C4-2B (cell line): ENCODE results near the gene NOXA1.

ENCODE experiments used
- H3K27ac ChIP-seq: fragments of 450-650 bp; 2 replicates; pipeline ENCODE4 v1.5.1; 2017
- ZFX ChIP-seq: fragments of 450-650 bp; IDR thresholded peaks from 2 replicates; pipeline ENCODE4 v1.6.1; 2017
- TF ChIP-seq, protein P1 (sequence below): fragments of 450-650 bp; conservative IDR thresholded peaks from 2 replicates; pipeline ENCODE4 v1.5.1; 2017; ENCODE audit warnings: mild to moderate bottlenecking

The NOXA1 gene

DNA sequence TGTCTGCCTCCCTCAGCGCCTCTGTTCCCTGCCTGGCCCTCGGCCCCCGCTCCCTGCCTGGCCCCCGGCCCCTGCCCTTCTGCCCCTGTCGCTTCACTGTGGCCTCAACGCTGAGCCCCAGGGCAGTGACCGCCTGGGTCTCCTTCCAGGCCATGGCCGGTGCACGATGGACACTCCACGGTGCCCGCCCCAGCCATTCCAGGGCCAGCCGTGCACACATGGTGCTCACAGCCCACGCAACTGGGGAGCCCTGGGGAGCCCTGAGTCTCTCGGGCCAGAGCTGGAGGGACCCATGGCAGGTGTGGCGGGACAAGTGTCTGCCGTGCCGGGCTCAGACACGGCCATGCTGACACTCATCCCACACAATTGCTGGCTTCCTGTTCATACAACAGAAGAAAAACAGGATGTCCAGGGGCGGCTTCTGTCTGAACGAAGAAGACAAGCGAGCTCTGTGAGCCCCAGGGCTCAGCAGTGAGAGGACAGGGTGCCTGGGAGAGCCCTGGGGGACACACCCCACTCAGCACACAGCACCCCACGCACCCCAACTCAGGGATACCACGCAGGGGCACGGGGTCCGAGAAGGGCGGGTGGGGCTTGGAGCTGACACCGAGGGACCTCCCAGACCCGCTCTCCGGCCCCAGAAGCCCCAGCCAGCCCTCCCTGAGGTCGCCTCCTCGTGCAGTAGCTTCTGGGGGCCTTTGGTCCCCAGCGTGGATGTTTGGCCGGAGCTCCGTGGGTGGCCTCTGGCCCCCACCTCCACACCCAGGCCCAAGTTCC, 35.9 kb upstream of the NOXA1 start:
- TF ChIP-seq, protein P1, sequence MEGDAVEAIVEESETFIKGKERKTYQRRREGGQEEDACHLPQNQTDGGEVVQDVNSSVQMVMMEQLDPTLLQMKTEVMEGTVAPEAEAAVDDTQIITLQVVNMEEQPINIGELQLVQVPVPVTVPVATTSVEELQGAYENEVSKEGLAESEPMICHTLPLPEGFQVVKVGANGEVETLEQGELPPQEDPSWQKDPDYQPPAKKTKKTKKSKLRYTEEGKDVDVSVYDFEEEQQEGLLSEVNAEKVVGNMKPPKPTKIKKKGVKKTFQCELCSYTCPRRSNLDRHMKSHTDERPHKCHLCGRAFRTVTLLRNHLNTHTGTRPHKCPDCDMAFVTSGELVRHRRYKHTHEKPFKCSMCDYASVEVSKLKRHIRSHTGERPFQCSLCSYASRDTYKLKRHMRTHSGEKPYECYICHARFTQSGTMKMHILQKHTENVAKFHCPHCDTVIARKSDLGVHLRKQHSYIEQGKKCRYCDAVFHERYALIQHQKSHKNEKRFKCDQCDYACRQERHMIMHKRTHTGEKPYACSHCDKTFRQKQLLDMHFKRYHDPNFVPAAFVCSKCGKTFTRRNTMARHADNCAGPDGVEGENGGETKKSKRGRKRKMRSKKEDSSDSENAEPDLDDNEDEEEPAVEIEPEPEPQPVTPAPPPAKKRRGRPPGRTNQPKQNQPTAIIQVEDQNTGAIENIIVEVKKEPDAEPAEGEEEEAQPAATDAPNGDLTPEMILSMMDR, result no peak
- TF ChIP-seq ZFX, result no peak
- no peak overlapping the region for H3K27ac ChIP-seq

- no peak overlapping the region for H3K27ac ChIP-seq
- no peak for TF ChIP-seq ZFX
- TF ChIP-seq, protein P1, result no peak
These were observed 35.2 kb upstream of the NOXA1 start for GRCh38 chr9:137387891-137388560.

GRCh38 chr9:137388589-137389427, 34.4 kb upstream of the NOXA1 start:
- TF ChIP-seq ZFX, result no peak
- TF ChIP-seq, protein P1, result no peak
- no peak overlapping the region for H3K27ac ChIP-seq

- no peak overlapping the region for H3K27ac ChIP-seq
- TF ChIP-seq, protein P1, result no peak
- no peak for TF ChIP-seq ZFX
These were observed 33.8 kb upstream of the NOXA1 start for GRCh38 chr9:137389428-137389746.

- TF ChIP-seq, protein P1, result no peak
- TF ChIP-seq ZFX, result no peak
- peak overlapping the region; percentile 40 for H3K27ac ChIP-seq
These were observed 32.4 kb upstream of the NOXA1 start for GRCh38 chr9:137390553-137391410.

DNA sequence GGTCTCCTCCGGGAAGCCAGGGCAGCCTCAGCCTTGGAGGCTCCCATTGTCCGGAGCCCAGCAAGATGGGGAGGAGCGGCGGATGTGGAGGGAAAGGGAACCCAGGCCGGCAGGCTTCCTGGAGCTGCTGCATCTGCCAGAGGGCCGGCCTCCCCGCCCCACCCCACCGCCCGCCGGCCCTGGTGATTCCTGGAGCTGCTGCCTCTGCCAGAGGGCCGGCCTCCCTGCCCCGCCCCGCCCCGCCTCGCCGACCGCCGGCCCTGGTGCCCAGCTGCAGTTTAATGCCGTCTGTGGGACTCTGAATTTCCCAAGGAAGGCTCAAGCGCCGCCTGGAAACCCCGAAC, 31.8 kb upstream of the NOXA1 start:
- peak overlapping the region; percentile 40; the same call in 1 of the 2 replicates for H3K27ac ChIP-seq
- TF ChIP-seq, protein P1, result no peak
- no peak for TF ChIP-seq ZFX
